GM12874 (cell line): ENCODE results near the gene PLD1.

Source experiments
- CTCF ChIP-seq: IDR thresholded peaks from 2 replicates; pipeline ENCODE4 v1.5.1; 2011; ENCODE audit warnings: low read depth, mild to moderate bottlenecking, control low read depth, low read length, moderate library complexity; ENCODE audit not compliant: insufficient read depth

PLD1 gene

GRCh38 chr3:171743327-171744157, 66.7 kb downstream of the PLD1 start:
- no peak for TF ChIP-seq CTCF

GRCh38 chr3:171741377-171741776, 68.9 kb downstream of the PLD1 start:
- no peak for TF ChIP-seq CTCF

DNA sequence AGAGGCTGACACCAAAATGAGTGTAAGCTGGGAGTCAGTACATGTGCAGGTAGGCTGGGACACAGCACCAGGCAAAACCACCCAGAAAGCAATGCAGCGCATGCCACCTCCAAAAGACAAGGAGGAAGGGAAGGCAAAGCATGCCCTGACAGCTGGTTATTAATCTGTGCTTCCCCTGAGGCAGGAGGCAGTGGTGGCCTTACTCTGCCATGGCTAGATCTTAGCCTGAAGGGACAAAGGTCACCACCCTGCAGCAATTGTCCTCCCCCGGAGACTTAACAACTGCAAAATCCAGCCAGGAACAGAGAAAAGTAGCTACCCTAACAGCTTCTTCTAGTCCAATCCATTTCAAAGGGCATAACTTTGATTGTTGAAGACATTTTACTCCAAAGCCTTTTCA, 73.7 kb downstream of the PLD1 start:
- no peak for TF ChIP-seq CTCF

DNA sequence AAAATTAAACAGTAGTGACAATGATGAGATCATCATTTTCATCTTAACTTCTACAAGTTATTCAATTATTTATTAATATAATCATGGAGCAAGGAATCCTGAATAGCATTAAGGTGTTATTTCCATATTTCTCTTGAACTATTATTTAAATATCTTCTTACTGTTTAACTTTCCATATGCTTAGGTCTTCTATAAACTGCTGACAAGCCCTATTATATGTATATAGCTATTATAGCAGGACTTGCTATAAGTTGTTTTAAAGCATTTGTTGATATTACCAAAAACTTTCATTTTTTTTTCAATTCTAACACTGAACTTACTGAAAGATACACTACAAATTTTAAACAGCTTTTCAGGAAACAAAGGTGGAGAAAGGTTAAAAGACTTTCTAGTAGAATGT, 76.7 kb downstream of the PLD1 start:
- TF ChIP-seq CTCF: no peak

DNA sequence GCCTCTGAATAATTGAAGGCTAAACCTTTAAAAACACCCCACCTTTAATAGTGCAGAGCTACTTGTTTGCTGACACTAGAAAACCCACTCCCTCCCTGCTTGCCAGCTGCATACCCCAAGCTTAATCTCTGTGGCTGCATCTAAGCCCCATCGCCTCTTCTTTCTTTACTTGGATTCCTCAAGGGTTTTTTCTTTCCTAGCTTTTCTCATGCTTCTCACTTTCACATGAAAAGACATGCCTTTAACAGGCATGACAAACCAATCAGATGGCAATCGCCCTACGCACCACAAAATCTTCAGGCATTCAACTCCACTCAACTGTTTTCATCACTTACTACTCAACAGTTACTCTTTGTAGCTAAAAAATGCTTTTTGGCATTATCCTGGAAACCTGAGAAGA, 77.5 kb downstream of the PLD1 start:
- TF ChIP-seq CTCF: no peak

DNA sequence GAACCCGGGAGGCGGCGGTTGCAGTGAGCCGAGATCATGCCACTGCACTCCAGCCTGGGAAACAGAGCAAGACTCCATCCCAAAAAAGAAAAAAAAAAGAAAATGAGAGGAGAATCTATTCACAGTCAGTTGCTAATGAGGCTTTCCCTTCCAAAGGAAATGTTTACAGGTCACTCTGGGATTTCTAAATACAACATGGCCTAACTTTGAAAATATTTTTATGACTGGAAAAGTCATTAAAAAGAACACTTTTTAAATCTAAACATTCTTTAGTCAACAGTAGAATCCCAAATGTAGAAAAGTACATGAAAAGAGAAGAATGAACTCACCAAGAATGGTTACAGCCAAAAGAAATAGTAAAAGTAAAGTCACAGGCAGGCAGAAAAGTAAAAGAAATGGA, 78.6 kb downstream of the PLD1 start:
- no peak for TF ChIP-seq CTCF

DNA sequence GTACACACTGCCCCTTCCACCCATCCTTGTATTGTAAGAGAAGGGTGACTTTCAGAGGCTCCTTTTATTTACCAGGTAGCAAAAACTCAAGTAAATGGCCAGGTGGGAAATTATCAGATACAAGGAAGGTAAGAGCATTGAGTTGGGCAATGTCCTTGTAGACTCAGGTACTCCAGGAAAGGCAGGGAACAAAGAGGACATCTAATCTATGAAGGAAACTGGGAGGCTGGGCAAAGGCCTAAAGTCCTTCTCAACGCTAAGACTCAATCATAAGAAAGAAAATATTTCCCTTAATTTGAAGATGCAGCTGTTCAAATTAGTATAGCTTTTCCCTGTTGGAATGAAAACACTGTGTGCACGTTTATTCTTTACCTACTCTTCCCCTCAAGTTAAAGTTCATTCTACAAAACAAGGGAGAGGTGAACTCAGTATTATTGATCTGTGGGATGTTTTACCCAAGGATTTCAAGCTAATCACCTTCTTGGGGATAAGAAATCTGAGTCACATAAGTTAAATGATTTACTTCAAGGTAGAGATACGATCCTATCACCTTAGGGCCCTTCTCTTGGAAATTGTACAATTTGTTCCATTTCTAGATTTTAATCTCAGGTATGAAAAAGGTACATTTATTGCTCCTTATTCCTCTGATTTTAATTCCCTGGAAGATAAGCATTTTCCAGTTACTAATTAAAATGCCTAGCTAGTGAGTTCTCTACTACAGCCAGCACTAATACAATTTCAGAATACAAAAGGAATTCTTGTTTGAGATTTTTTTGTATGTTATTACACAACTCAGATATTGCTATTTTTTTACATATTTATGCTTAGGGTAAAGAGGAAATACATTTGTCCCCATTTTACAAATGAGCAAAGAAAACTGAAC, 80.6 kb downstream of the PLD1 start:
- no peak for TF ChIP-seq CTCF
